H7 (cell line): ENCODE data around the gene SPOCD1. TPM values are rescaled to one million over a fixed set of nuclear protein-coding genes. Genes with fewer than 3 reads are reported as not detected.
A peak's percentile ranks its signal among the peaks of the same experiment; 100 is the strongest.

Experiments used
- DNase-seq: peaks from one replicate; pipeline ENCODE4 v3.0.0; 2012
- H3K27me3 ChIP-seq: 2 replicates; pipeline ENCODE4 v1.6.0; 2011; ENCODE audit warnings: mild to moderate bottlenecking, low read length; ENCODE audit not compliant: control insufficient read depth, insufficient read depth
- H3K36me3 ChIP-seq: replicated peaks from 2 replicates; pipeline ENCODE4 v1.5.1; 2011; ENCODE audit warnings: low read length; ENCODE audit not compliant: control insufficient read depth, insufficient read depth
- H3K4me3 ChIP-seq: 2 replicates; pipeline ENCODE4 v1.5.1; 2011; ENCODE audit warnings: low read depth, mild to moderate bottlenecking, control low read depth, low read length, moderate library complexity; ENCODE audit not compliant: insufficient read depth
- total RNA-seq: library from RNA; depleted of rRNA; stranded (reverse); fragments of >200 nt; shearing (Covaris generic); gene quantifications from 2 replicates; pipeline ENCODE4 v1.2.3, GENCODE V29; 2014

The SPOCD1 gene
- total RNA-seq, 1 experiment from 2014 or later: 1.8 TPM

DNA sequence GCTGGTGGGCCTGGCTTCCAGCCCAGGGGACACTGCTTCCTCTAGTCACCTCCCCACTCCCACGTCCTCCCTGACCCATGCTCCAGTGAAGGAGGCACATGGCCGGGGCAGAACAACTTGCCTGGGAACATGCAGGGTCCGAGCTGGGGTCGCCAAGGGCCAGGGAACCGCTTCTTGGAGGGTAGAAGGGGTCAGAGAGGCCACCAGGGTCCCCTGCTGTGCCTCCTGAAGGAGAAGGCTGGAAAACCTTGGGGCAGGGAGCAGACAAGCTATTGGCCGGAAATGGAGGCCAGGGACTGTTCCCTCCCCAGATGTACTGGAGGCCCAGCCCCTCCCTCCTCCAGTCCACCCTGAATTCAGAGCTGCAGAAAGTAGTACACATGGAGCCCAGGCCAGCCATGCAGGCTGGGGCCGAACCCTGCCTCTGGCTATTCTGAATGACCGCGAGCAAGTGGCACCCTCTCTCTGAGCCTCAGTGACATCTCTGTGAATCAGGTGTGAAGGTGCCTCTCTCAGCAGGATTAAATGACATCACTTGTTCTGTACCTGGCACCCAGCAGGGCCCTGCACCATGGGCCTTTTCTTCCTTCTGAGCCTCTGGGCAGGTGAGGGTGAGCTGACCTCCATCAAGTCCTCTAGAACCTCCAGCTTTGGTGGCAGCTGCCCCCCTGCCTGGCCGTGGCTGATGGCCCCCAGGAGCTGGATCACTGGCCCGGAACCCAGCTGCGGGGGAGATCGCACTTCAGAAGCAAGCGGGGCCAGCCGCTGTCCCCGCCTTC lies 15.7 kb downstream of the SPOCD1 start:
- H3K27me3 ChIP-seq: no peaks in the 10 kb centered on the region
- DNase-seq: peak; percentile 52
- H3K36me3 ChIP-seq: no peaks in the 10 kb centered on the region
- H3K4me3 ChIP-seq: no peak overlapping the region

DNA sequence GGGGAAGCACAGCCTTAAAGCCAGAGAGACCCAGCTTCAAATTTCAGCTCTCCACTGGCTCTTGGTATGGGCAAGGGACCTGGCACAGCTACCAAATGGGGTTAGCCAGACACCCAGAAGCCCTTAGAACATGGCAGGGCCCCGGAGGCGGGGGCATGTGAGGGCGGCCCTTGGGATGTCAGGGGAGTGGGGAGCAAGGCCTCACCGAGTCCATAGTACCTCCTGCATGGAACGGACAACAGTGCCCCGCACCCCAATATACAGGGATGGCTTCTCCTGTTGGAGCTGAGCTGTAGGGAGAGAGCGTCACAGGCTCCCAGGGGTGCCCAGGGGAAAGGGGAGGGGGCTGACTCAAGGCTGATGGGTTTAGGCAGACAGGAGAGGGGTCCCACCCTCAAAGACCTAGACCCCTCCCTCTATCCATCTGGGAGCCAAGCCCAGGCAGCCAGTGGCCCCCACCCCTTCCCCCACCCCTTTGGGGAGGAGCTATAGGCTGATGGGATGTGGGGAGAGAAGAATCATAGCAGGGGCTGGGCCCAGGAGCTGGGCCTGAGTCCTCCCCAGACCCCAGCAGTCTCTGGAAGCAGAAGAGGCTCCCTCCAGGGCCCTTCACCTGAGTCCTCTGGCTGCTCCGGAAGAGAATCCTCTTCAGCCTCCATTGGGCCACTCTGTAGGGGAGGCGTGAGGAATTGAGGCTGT lies 16.5 kb downstream of the SPOCD1 start:
- Histone ChIP-seq H3K36me3 (no peaks in the 10 kb centered on the region), H3K4me3 (no peak overlapping the region), H3K27me3 (no peaks in the 10 kb centered on the region)
- peak; percentile 77 for DNase-seq

DNA sequence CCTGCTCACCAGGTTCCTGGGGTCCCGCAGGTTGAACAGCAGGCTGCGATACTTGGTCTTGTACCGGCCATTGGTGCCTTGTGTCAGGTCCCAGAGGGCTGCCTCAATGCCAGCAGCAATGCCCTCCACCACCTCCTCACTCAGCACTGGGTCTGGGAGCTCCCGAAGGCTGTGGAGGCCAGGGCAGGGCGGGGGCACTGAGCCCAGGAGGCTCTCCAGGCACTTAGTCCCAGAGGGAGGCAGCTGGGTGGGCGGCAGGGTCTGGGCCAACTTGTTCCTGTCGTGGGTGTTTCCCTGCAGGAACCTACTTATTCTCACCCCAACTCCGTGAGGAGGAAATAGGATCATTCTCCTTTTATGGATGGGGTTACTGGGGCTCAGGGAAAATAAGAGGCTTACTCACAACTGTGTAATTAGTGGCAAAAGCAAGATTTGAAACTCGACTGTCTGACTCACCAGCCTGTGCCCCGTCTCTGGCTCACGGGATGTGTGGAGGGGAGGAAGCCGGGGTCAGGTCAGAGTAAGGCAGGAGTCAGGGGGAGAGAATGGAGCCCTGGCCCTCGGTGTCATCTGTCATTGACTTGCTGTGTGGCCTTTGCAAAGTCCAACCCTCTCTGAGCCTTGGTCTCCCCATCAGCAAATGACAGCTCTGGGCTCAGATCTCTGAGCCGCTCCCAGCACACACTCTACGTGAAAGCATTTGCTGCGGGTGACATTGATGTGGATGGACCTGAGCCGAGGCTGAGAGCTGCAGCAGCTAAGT lies 17.2 kb downstream of the SPOCD1 start:
- H3K4me3 ChIP-seq: no peak overlapping the region
- H3K27me3 ChIP-seq: no peaks in the 10 kb centered on the region
- H3K36me3 ChIP-seq: no peaks in the 10 kb centered on the region
- DNase-seq: peak; percentile 51

- Histone ChIP-seq H3K36me3 (no peaks in the 10 kb centered on the region), H3K4me3 (no peak overlapping the region), H3K27me3 (no peaks in the 10 kb centered on the region)
- no peak for DNase-seq
Measured at GRCh38 chr1:31798086-31798432, 17.8 kb downstream of the SPOCD1 start.

- no peaks in the 10 kb centered on the region for H3K27me3 ChIP-seq
- peak; percentile 24 for DNase-seq
- no peak overlapping the region for H3K4me3 ChIP-seq
- no peaks in the 10 kb centered on the region for H3K36me3 ChIP-seq
Measured at GRCh38 chr1:31797216-31797615, 18.6 kb downstream of the SPOCD1 start.

- Histone ChIP-seq H3K36me3 (no peaks in the 10 kb centered on the region), H3K27me3 (no peaks in the 10 kb centered on the region), H3K4me3 (no peak overlapping the region)
- peak; percentile 22 for DNase-seq
Measured at GRCh38 chr1:31796707-31797106, 19.1 kb downstream of the SPOCD1 start.

DNA sequence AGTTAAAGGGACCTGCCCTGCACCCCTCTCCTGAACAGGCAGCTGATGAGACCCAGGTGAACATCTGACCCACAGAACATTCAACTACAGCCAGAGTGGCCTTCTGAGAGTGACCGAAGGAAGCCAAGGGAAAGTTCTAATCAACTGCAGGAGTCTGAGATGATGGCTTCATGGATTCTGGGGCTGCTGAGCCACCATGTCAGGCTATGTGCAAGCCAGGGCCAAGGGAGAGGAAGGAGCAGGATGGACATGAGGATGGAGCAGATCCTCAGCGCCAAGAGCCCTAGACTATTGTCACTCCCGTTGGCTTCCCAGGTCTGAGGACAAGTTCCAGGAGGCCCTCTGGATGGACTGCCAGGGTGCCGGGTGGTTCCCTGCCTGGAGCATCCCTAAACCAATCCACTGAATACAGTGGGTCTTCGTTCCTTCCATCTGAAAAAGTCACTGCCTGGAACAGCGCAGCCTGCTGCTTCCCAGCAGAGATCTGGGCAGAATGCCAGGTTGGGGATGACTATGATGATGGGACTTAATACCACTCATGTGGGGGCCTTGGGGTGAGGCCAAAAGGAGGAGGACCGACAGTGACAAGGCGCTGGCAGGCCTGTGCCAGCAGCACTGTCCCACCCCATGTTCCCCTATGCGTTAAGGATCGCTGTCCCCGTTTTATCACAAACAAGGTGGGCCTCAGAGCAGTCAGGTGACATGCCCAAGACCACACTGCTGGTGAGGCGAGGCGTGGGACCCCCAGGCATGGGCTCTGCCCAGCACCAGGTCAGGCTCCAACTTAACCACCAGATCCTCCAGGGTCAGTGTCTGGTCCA lies 19.8 kb downstream of the SPOCD1 start:
- Histone ChIP-seq H3K36me3 (no peaks in the 10 kb centered on the region), H3K4me3 (no peak overlapping the region), H3K27me3 (no peaks in the 10 kb centered on the region)
- DNase-seq: peak; percentile 9

- no peak overlapping the region for H3K4me3 ChIP-seq
- H3K27me3 ChIP-seq: no peaks in the 10 kb centered on the region
- H3K36me3 ChIP-seq: no peaks in the 10 kb centered on the region
- no peak for DNase-seq
Measured at GRCh38 chr1:31795096-31795675, 20.6 kb downstream of the SPOCD1 start.

DNA sequence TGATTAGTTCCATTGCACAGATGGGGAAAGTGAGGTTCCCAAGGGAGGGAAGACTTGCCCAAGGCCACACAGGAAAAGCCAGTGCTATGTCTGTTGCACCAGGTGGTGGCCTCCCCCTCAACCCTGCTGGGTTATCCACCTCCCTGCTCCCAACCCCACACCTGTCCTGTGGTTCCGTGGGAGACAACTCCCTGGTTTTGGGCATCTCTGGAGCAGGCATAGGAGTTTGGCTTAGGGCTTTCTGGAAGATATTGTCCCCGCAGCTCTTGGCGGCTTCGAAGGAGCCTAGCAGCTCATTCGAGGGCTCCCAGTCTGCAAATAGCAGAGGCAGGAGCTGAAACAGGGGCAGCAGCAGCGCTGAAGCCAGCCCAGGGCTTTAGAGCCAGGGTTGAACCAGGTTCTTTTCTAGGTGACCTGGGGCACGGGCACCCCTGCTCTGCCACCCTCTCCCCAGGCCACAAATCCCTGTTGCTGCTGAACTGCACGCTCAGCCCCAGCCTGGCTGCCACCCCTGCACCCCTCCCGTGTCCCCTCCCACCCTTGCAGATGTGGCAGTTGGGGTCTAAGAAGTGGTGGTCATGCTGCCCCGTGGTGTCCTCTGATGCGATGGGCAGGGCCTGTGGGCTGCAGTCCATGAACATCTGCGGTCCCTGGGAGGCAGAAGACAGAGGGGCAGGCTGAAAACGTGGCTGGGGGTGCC lies 22.1 kb downstream of the SPOCD1 start:
- Histone ChIP-seq H3K36me3 (no peaks in the 10 kb centered on the region), H3K27me3 (no peaks in the 10 kb centered on the region), H3K4me3 (no peak overlapping the region)
- no peak for DNase-seq

GRCh38 chr1:31793086-31793485 lies 22.7 kb downstream of the SPOCD1 start:
- DNase-seq: no peak
- no peaks in the 10 kb centered on the region for H3K27me3 ChIP-seq
- H3K36me3 ChIP-seq: no peaks in the 10 kb centered on the region
- no peak overlapping the region for H3K4me3 ChIP-seq

DNA sequence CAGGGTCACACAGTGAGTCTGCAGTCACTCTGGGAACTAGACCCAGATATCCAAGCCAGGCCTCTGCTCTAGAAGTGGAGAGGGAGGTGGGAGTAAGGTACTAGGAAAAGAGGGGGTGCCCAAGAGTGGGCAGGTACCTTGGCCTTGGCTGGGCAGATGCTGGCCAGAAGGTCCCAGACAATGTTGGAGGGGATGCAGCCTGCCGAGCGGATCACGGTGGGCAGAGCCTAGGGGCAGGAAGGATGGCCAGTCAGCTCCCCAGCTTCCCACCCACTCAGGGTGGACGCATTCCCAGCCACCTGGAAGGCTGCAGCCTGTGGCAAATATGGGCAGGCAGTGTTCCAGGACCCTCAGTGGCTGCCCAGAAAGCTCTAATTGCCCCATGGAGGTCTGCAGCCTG lies 23.3 kb downstream of the SPOCD1 start:
- Histone ChIP-seq H3K27me3 (no peaks in the 10 kb centered on the region), H3K36me3 (no peaks in the 10 kb centered on the region), H3K4me3 (no peak overlapping the region)
- DNase-seq: no peak

GRCh38 chr1:31792116-31792515 lies 23.7 kb downstream of the SPOCD1 start:
- H3K36me3 ChIP-seq: no peaks in the 10 kb centered on the region
- no peak overlapping the region for H3K4me3 ChIP-seq
- no peaks in the 10 kb centered on the region for H3K27me3 ChIP-seq
- DNase-seq: no peak

DNA sequence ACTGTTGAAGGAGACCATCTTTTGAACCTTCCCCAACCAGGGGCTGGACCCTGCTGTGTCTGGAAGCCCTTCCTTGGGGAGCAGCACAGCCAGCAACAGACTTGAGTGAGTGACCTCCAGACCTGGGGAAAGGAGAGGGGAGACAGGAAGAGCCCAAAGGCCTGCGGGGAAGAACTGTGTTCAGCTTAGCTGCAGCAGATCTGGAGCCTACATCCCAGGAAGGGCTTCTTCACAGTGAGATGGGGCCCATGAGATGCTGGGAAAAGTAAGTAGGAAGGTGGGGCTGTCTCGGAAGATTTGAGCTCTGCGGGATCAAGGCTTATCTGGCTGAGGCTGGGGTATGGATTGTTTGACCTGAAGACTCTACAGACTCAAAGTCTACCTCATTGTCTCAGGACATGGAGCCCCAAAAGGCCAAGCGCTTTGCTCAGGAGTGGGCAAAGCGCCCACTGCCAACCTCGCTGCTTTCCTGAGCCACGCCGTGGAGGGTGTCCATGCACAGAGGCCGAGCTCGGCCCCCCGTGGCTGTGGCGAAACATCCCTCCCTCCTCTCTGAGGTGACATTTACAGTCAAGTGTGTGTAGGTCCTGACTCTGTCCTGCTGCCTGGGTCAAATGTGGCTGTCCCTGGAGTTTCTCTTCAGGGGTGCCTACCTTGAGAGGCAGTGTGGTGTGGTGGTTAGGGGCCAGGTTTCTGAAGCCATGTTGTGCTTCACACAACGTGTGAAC lies 24.5 kb downstream of the SPOCD1 start:
- DNase-seq: no peak
- no peak overlapping the region for H3K4me3 ChIP-seq
- H3K27me3 ChIP-seq: no peaks in the 10 kb centered on the region
- H3K36me3 ChIP-seq: no peaks in the 10 kb centered on the region
